ENCODE measurements around the gene PTGFR. TPM values are rescaled to one million over a fixed set of nuclear protein-coding genes. Genes with fewer than 3 reads are reported as not detected.

PTGFR gene
- total RNA-seq, 2 donors from 2014 or later = 0.39 to 1.6 TPM

Other genes with a start within 250 kb of the PTGFR start
- gene IFI44L, start 129.5 kb downstream of the PTGFR start, total RNA-seq = 1 to 10 TPM; 3.3 to 4.4 TPM
- gene IFI44, start 158.9 kb downstream of the PTGFR start, total RNA-seq = 1 to 10 TPM; 6.9 to 8.1 TPM

All from right atrium auricular region (tissue), 2 donors.